Measurements from ENCODE around the gene RAB44. TPM values are rescaled to one million over a fixed set of nuclear protein-coding genes. Genes with fewer than 3 reads are reported as not detected.

RAB44 gene
- total and polyA plus RNA-seq, 4 experiments from 2014 or later = not detected

- H3K4me3 ChIP-seq (ENCODE audit: low read length in 2 of 2) = no peak overlapping the region
- Mint-ChIP-seq H3K4me3 (no peak overlapping the region), H3K36me3 (peaks cover 0 to 8% of the 10 kb centered on the region in 2 donors), H3K27ac (no peak overlapping the region), H3K27me3 (no peaks in the 10 kb centered on the region), H3K9me3 (peaks cover 0 to 18% (median 5%) of the 10 kb centered on the region in 8 donors), H3K4me1 (peaks cover 7 to 26% (median 12%) of the 10 kb centered on the region in 4 donors)
- H3K4me1 ChIP-seq (ENCODE audit: insufficient read depth, low read length) = peaks cover 21% of the 10 kb centered on the region
- intact Hi-C loops (cut with micrococcal nuclease) = no loop called here
- H3K36me3 ChIP-seq (ENCODE audit: insufficient read depth, low read length) = no peaks in the 10 kb centered on the region
- no peak for DNase-seq
- ChIA-PET POLR2A (ENCODE audit: partially characterized antibody) (no interaction called here), CTCF (ENCODE audit: partially characterized antibody) (interaction anchor here (1.4 to 3.2 kb wide), 3 partner anchors 9 to 123 kb away, joined by 3 to 13 read pairs (median 6); no protein-coding TSS in a partner anchor)
- no peaks in the 10 kb centered on the region for H3K27me3 ChIP-seq (ENCODE audit: insufficient read depth, low read length)
- no peaks in the 10 kb centered on the region for H3K9me3 ChIP-seq (ENCODE audit: control insufficient read depth in 1 of 2, low read length in 2 of 2)
- no peak overlapping the region for H3K27ac ChIP-seq (ENCODE audit: low read depth, low read length)
Measured at GRCh38 chr6:36745836-36746235, 48.2 kb downstream of the RAB44 start.

GRCh38 chr6:36746251-36746650 is 48.6 kb downstream of the RAB44 start:
- Mint-ChIP-seq H3K9me3 (peaks cover 0 to 18% (median 5%) of the 10 kb centered on the region in 8 donors), H3K36me3 (peaks cover 0 to 8% of the 10 kb centered on the region in 2 donors), H3K4me3 (no peak overlapping the region), H3K27ac (no peak overlapping the region), H3K27me3 (no peaks in the 10 kb centered on the region), H3K4me1 (peaks cover 7 to 29% (median 14%) of the 10 kb centered on the region in 4 donors)
- Histone ChIP-seq H3K27me3 (ENCODE audit: insufficient read depth, low read length) (no peaks in the 10 kb centered on the region), H3K27ac (ENCODE audit: low read depth, low read length) (no peak overlapping the region), H3K4me3 (ENCODE audit: low read length in 2 of 2) (no peak overlapping the region), H3K36me3 (ENCODE audit: insufficient read depth, low read length) (no peaks in the 10 kb centered on the region), H3K4me1 (ENCODE audit: insufficient read depth, low read length) (peaks cover 21% of the 10 kb centered on the region), H3K9me3 (ENCODE audit: control insufficient read depth in 1 of 2, low read length in 2 of 2) (no peaks in the 10 kb centered on the region)
- DNase-seq = no peak
- CTCF ChIA-PET (ENCODE audit: partially characterized antibody) = interaction anchor here (1.4 to 3.2 kb wide), 3 partner anchors 8 to 123 kb away, joined by 3 to 13 read pairs (median 6); no protein-coding TSS in a partner anchor
- POLR2A ChIA-PET (ENCODE audit: partially characterized antibody) = no interaction called here
- intact Hi-C loops (cut with micrococcal nuclease) = no loop called here

GRCh38 chr6:36749829-36750489 is 52.3 kb downstream of the RAB44 start:
- DNase-seq = no peak
- POLR2A ChIA-PET (ENCODE audit: partially characterized antibody) = no interaction called here
- peak overlapping the region in 1 of 8 donors; percentile 24 for H3K4me3 Mint-ChIP-seq
- Histone ChIP-seq H3K4me3 (ENCODE audit: low read length in 2 of 2) (no peak overlapping the region), H3K27me3 (ENCODE audit: insufficient read depth, low read length) (no peaks in the 10 kb centered on the region), H3K36me3 (ENCODE audit: insufficient read depth, low read length) (no peaks in the 10 kb centered on the region), H3K27ac (ENCODE audit: low read depth, low read length) (no peak overlapping the region), H3K4me1 (ENCODE audit: insufficient read depth, low read length) (peaks cover 33% of the 10 kb centered on the region), H3K9me3 (ENCODE audit: control insufficient read depth in 1 of 2, low read length in 2 of 2) (no peaks in the 10 kb centered on the region)
- H3K9me3 Mint-ChIP-seq = peaks cover 0 to 18% (median 5%) of the 10 kb centered on the region in 8 donors
- intact Hi-C loops (cut with micrococcal nuclease) = no loop called here
- no peaks in the 10 kb centered on the region for H3K27me3 Mint-ChIP-seq
- peaks cover 0 to 8% of the 10 kb centered on the region in 2 donors for H3K36me3 Mint-ChIP-seq
- CTCF ChIA-PET (ENCODE audit: partially characterized antibody) = interaction anchor here (4.2 kb wide), 1 partner anchor 9 kb away, joined by 23 read pairs; no protein-coding TSS in a partner anchor
- peaks cover 17 to 41% (median 31%) of the 10 kb centered on the region in 4 donors for H3K4me1 Mint-ChIP-seq
- peak overlapping the region in 3 of 7 donors; percentile 30 to 72 (median 53) for H3K27ac Mint-ChIP-seq

GRCh38 chr6:36751091-36751490 is 53.5 kb downstream of the RAB44 start:
- peaks cover 0 to 8% of the 10 kb centered on the region in 2 donors for H3K36me3 Mint-ChIP-seq
- peaks cover 29 to 51% (median 42%) of the 10 kb centered on the region in 4 donors for H3K4me1 Mint-ChIP-seq
- Histone ChIP-seq H3K4me3 (ENCODE audit: low read length in 2 of 2) (no peak overlapping the region), H3K27me3 (ENCODE audit: insufficient read depth, low read length) (no peaks in the 10 kb centered on the region), H3K36me3 (ENCODE audit: insufficient read depth, low read length) (no peaks in the 10 kb centered on the region), H3K9me3 (ENCODE audit: control insufficient read depth in 1 of 2, low read length in 2 of 2) (no peaks in the 10 kb centered on the region), H3K4me1 (ENCODE audit: insufficient read depth, low read length) (peaks cover 44% of the 10 kb centered on the region), H3K27ac (ENCODE audit: low read depth, low read length) (no peak overlapping the region)
- ChIA-PET POLR2A (ENCODE audit: partially characterized antibody) (no interaction called here), CTCF (ENCODE audit: partially characterized antibody) (interaction anchor here (2.9 to 4.2 kb wide), 2 partner anchors 8 to 127 kb away, joined by 10 to 23 read pairs; no protein-coding TSS in a partner anchor)
- intact Hi-C loops (cut with micrococcal nuclease) = no loop called here
- H3K9me3 Mint-ChIP-seq = peaks cover 0 to 18% (median 5%) of the 10 kb centered on the region in 8 donors
- no peaks in the 10 kb centered on the region for H3K27me3 Mint-ChIP-seq
- peak overlapping the region in 3 of 8 donors; percentile 2 to 21 (median 20) for H3K4me3 Mint-ChIP-seq
- peak overlapping the region in 6 of 7 donors; percentile 15 to 66 (median 58) for H3K27ac Mint-ChIP-seq
- DNase-seq = no peak

- H3K36me3 ChIP-seq (ENCODE audit: insufficient read depth, low read length) = no peaks in the 10 kb centered on the region
- Mint-ChIP-seq H3K36me3 (peaks cover 0 to 8% of the 10 kb centered on the region in 2 donors), H3K9me3 (peaks cover 0 to 18% (median 5%) of the 10 kb centered on the region in 8 donors), H3K27me3 (no peaks in the 10 kb centered on the region), H3K4me3 (peak overlapping the region in 1 of 8 donors; percentile 42), H3K4me1 (peaks cover 36 to 58% (median 48%) of the 10 kb centered on the region in 4 donors), H3K27ac (peak overlapping the region; percentile 23 to 96 (median 84))
- H3K4me3 ChIP-seq (ENCODE audit: low read length in 2 of 2) = no peak overlapping the region
- peaks cover 51% of the 10 kb centered on the region for H3K4me1 ChIP-seq (ENCODE audit: insufficient read depth, low read length)
- peak overlapping the region; percentile 45 for H3K27ac ChIP-seq (ENCODE audit: low read depth, low read length)
- POLR2A ChIA-PET (ENCODE audit: partially characterized antibody) = no interaction called here
- DNase-seq = no peak
- CTCF ChIA-PET (ENCODE audit: partially characterized antibody) = interaction anchor here (1.4 to 2.9 kb wide), 5 partner anchors 9 to 329 kb away, joined by 3 to 10 read pairs (median 4); no protein-coding TSS in a partner anchor
- intact Hi-C loops (cut with micrococcal nuclease) = no loop called here
- no peaks in the 10 kb centered on the region for H3K9me3 ChIP-seq (ENCODE audit: control insufficient read depth in 1 of 2, low read length in 2 of 2)
- no peaks in the 10 kb centered on the region for H3K27me3 ChIP-seq (ENCODE audit: insufficient read depth, low read length)
Measured at GRCh38 chr6:36751833-36752186, 54.2 kb downstream of the RAB44 start.

- peak overlapping the region in 3 of 8 donors; percentile 29 to 65 (median 39) for H3K4me3 Mint-ChIP-seq
- peak overlapping the region; percentile 45 for H3K27ac ChIP-seq (ENCODE audit: low read depth, low read length)
- H3K27me3 Mint-ChIP-seq = no peaks in the 10 kb centered on the region
- H3K9me3 ChIP-seq (ENCODE audit: control insufficient read depth in 1 of 2, low read length in 2 of 2) = no peaks in the 10 kb centered on the region
- POLR2A ChIA-PET (ENCODE audit: partially characterized antibody) = interaction anchor here (0.7 kb wide), 1 partner anchor 8 kb away, joined by 3 read pairs; no protein-coding TSS in a partner anchor
- intact Hi-C loops (cut with micrococcal nuclease) = no loop called here
- peaks cover 0 to 18% (median 5%) of the 10 kb centered on the region in 8 donors for H3K9me3 Mint-ChIP-seq
- H3K4me1 ChIP-seq (ENCODE audit: insufficient read depth, low read length) = peaks cover 56% of the 10 kb centered on the region
- peak overlapping the region; percentile 69 to 96 (median 91) for H3K27ac Mint-ChIP-seq
- H3K36me3 Mint-ChIP-seq = peaks cover 0 to 8% of the 10 kb centered on the region in 2 donors
- peaks cover 41 to 64% (median 53%) of the 10 kb centered on the region in 4 donors for H3K4me1 Mint-ChIP-seq
- H3K27me3 ChIP-seq (ENCODE audit: insufficient read depth, low read length) = no peaks in the 10 kb centered on the region
- H3K36me3 ChIP-seq (ENCODE audit: insufficient read depth, low read length) = no peaks in the 10 kb centered on the region
- peak in 1 of 5 donors; percentile 65 for DNase-seq
- H3K4me3 ChIP-seq (ENCODE audit: low read length in 2 of 2) = no peak overlapping the region
- CTCF ChIA-PET (ENCODE audit: partially characterized antibody) = interaction anchor here (0.6 to 2.9 kb wide), 7 partner anchors 8 to 357 kb away, joined by 3 to 10 read pairs (median 4); no protein-coding TSS in a partner anchor
Measured at GRCh38 chr6:36752187-36752885, 54.7 kb downstream of the RAB44 start.

All from CD4-positive, alpha-beta memory T cell (primary cell).